Endodermal cell (in vitro differentiated cells): ENCODE data around the gene LCN15. TPM values are rescaled to one million over a fixed set of nuclear protein-coding genes. Genes with fewer than 3 reads are reported as not detected.

ENCODE experiments used
- DNase-seq: peaks from one replicate; pipeline ENCODE4 v3.0.0-alpha.2; 2017
- H3K27ac ChIP-seq: 2 replicates; pipeline ENCODE4 v1.5.1; 2013; ENCODE audit warnings: mild to moderate bottlenecking, low read depth, low read length, moderate library complexity
- H3K27me3 ChIP-seq: 2 replicates; pipeline ENCODE4 v1.6.1; 2013; ENCODE audit warnings: mild to moderate bottlenecking, low read length, moderate library complexity; ENCODE audit not compliant: insufficient read depth, control insufficient read depth, poor library complexity, severe bottlenecking
- H3K36me3 ChIP-seq: 2 replicates; pipeline ENCODE4 v1.7.0; 2013; ENCODE audit warnings: mild to moderate bottlenecking, low read length, moderate library complexity; ENCODE audit not compliant: control insufficient read depth, insufficient read depth
- H3K4me1 ChIP-seq: one replicate; pipeline ENCODE4 v1.7.0; 2013; ENCODE audit warnings: low read length; ENCODE audit not compliant: control insufficient read depth, insufficient read depth
- H3K4me3 ChIP-seq: 2 replicates; pipeline ENCODE4 v1.5.1; 2013; ENCODE audit warnings: mild to moderate bottlenecking, low read length, moderate library complexity
- H3K9ac ChIP-seq: 2 replicates; pipeline ENCODE4 v1.6.1; 2013; ENCODE audit warnings: mild to moderate bottlenecking, low read length, moderate library complexity; ENCODE audit not compliant: poor library complexity, severe bottlenecking; ENCODE audit errors: extremely low read depth
- H3K9me3 ChIP-seq: 2 replicates; pipeline ENCODE4 v1.6.1; 2013; ENCODE audit warnings: mild to moderate bottlenecking, low read length, moderate library complexity; ENCODE audit not compliant: control insufficient read depth
- H3K27ac Mint-ChIP-seq: 2 replicates; pipeline ENCODE4 v1.8.0; 2020; ENCODE audit warnings: mixed read lengths
- H3K27me3 Mint-ChIP-seq: 2 replicates; pipeline ENCODE4 v1.8.0; 2021; ENCODE audit warnings: mild to moderate bottlenecking, mixed read lengths; ENCODE audit not compliant: insufficient read depth
- H3K36me3 Mint-ChIP-seq: 2 replicates; pipeline ENCODE4 v1.8.0; 2020; ENCODE audit warnings: low read depth, mixed read lengths
- H3K4me1 Mint-ChIP-seq: 2 replicates; pipeline ENCODE4 v1.8.0; 2020; ENCODE audit warnings: mixed read lengths
- H3K4me3 Mint-ChIP-seq: 2 replicates; pipeline ENCODE4 v1.8.0; 2020; ENCODE audit warnings: mild to moderate bottlenecking, moderate library complexity, mixed read lengths
- H3K9me3 Mint-ChIP-seq: 2 replicates; pipeline ENCODE4 v1.8.0; 2020; ENCODE audit warnings: mild to moderate bottlenecking, mixed read lengths
- CTCF ChIP-seq: fragments of 200-600 bp; sonication (generic); conservative IDR thresholded peaks from 2 replicates; pipeline ENCODE4 v1.5.0; 2021; ENCODE audit warnings: antibody characterized with exemption, mild to moderate bottlenecking
- WGBS, 2 experiments: methylation state at CpG; one replicate each; pipeline versions ENCODE4 v1.1.5 to v1.1.7; 2013; ENCODE audit warnings: missing lambda C conversion rate in 2 of 2, mixed read lengths in 1 of 2; ENCODE audit not compliant: insufficient coverage in 1 of 2, insufficient read length in 1 of 2; 5-methylcytosine and 5-hydroxymethylcytosine counted together
- total RNA-seq, 2 donors: library from RNA; stranded (reverse); fragmentation: NEBNext Ultra II Directional in 1 of 2; extraction: Animal tissue kit (Norgen Biotek cat#: 25700) in 1 of 2; gene quantifications; 2 replicates in 1 of 2; 3 replicates in 1 of 2; pipeline ENCODE4 v1.2.1, GENCODE V29; 2021

The LCN15 gene
- total RNA-seq, 2 donors from 2014 or later, result 0.51 to 1.2 TPM

GRCh38 chr9:136748201-136748600 is 16.1 kb downstream of the LCN15 start, which contains the start of gene LCN6:
TSS of gene LCN6 (minus strand) at chr9:136748525. CDS start at chr9:136748483, 42 bp downstream.
- no peak for TF ChIP-seq CTCF
- H3K27ac ChIP-seq, result no peak within 1 kb of the TSS
- H3K4me1 Mint-ChIP-seq, result no peaks in the 10 kb centered on the region
- no peaks in the 10 kb centered on the region for H3K36me3 Mint-ChIP-seq
- H3K4me3 ChIP-seq, result no peak within 1 kb of the TSS
- peaks cover 15% of the 10 kb centered on the region for H3K9me3 ChIP-seq
- 85% methylated on average over 6 to 8 of the region's 8 CpGs for WGBS, 2 experiments
- no peaks in the 10 kb centered on the region for H3K4me1 ChIP-seq
- no peak within 1 kb of the TSS for H3K4me3 Mint-ChIP-seq
- no peak for DNase-seq
- H3K9ac ChIP-seq, result no peak within 1 kb of the TSS
- H3K9me3 Mint-ChIP-seq, result peaks cover 20% of the 10 kb centered on the region
- peaks cover 18% of the 10 kb centered on the region for H3K27me3 Mint-ChIP-seq
- H3K27me3 ChIP-seq, result no peaks in the 10 kb centered on the region
- no peak within 1 kb of the TSS for H3K27ac Mint-ChIP-seq
- H3K36me3 ChIP-seq, result no peaks in the 10 kb centered on the region

GRCh38 chr9:136747161-136748060 is 16.9 kb downstream of the LCN15 start:
- no peak overlapping the region for H3K27ac Mint-ChIP-seq
- H3K36me3 Mint-ChIP-seq, result no peaks in the 10 kb centered on the region

GRCh38 chr9:136746621-136747020 is 17.7 kb downstream of the LCN15 start:
- no peaks in the 10 kb centered on the region for H3K27me3 ChIP-seq
- H3K36me3 ChIP-seq, result no peaks in the 10 kb centered on the region
- H3K9me3 ChIP-seq, result peaks cover 5% of the 10 kb centered on the region
- H3K27ac ChIP-seq, result no peak overlapping the region
- H3K4me3 ChIP-seq, result no peak overlapping the region
- H3K4me3 Mint-ChIP-seq, result no peak overlapping the region
- H3K4me1 ChIP-seq, result no peaks in the 10 kb centered on the region
- TF ChIP-seq CTCF, result no peak
- peaks cover 9% of the 10 kb centered on the region for H3K9me3 Mint-ChIP-seq
- H3K36me3 Mint-ChIP-seq, result no peaks in the 10 kb centered on the region
- no peaks in the 10 kb centered on the region for H3K4me1 Mint-ChIP-seq
- DNase-seq, result no peak
- 91 to 100% methylated on average over 5 to 18 of the region's 18 CpGs for WGBS, 2 experiments
- no peak overlapping the region for H3K27ac Mint-ChIP-seq
- H3K27me3 Mint-ChIP-seq, result peaks cover 10% of the 10 kb centered on the region
- no peak overlapping the region for H3K9ac ChIP-seq

More at GRCh38 chr9:136747161-136748060, 16.9 kb downstream of the LCN15 start:
- no peak overlapping the region for H3K9ac ChIP-seq
- Mint-ChIP-seq H3K27me3 (peaks cover 17% of the 10 kb centered on the region), H3K4me1 (no peaks in the 10 kb centered on the region), H3K9me3 (peaks cover 17% of the 10 kb centered on the region), H3K4me3 (no peak overlapping the region)
- H3K4me3 ChIP-seq, result no peak overlapping the region
- 91% methylated on average over 8 to 22 of the region's 22 CpGs for WGBS, 2 experiments
- no peaks in the 10 kb centered on the region for H3K4me1 ChIP-seq
- no peak for DNase-seq
- H3K27me3 ChIP-seq, result no peaks in the 10 kb centered on the region
- no peak overlapping the region for H3K27ac ChIP-seq
- peaks cover 12% of the 10 kb centered on the region for H3K9me3 ChIP-seq
- H3K36me3 ChIP-seq, result no peaks in the 10 kb centered on the region
- TF ChIP-seq CTCF, result no peak
